Cerebellar nuclear complex (tissue), 1 donor: ENCODE results near the gene ZNF76.
"Not testable (repeated sequence)": the region's sequence is repeated elsewhere in the genome, so short reads cannot be mapped to it uniquely, and the experiment has no call there.

Experiments used
- DNase-seq, 2 experiments: peaks; one replicate each; lab custom pipeline; 2025; lab: John Stamatoyannopoulos, UW

The ZNF76 gene

DNA sequence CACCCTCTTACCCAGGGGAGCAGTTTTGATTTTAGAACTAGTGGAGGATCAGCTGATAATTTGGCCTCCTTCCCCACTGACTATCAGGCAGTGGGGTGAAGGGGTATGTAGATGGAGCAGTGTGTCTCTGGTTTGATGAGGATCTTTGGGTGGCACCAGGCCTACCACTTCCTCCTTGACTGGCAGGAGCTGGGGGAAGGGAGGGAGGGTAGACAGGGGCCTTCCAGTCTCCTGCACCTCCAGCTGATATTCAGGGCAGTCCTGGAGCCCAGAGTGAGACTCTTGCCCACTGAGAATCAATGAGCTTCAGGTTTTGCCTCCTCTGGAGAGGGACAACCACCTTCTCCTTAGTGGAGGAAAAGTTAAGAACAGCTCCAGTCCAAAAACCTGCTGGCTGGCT lies 41.3 kb downstream of the ZNF76 start:
- DNase-seq, result no peak

DNA sequence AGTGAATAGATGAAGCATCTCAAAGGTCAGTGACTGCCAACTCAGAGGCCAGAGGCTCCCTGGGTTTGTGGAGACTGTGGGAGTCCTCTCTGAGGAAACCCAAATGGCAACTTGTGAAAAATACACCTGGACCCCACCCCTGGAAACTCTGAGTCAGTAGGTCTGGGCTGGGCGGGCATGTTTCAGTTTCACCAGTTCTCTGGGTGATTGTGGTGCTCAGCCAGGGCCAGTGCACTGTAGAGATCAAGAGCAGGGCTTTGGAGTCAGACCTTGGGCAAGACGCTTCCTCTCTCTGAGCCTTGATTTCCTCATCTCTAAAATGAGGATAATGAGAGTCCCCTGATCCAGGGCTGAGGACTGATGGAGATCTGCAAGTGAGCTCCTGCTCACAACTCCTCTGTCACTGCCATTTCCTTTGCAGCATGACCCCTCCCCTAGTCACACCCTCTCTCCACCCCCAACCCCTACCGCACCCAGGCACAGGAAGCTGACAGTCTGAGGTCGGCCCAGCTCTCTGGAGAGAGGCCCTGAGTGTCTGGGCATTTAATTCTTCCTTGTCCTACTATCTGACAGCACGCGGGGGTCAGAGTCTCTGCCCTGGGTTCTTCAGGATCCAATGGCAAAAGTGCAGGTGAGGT lies 43.2 kb downstream of the ZNF76 start:
- no peak for DNase-seq

DNA sequence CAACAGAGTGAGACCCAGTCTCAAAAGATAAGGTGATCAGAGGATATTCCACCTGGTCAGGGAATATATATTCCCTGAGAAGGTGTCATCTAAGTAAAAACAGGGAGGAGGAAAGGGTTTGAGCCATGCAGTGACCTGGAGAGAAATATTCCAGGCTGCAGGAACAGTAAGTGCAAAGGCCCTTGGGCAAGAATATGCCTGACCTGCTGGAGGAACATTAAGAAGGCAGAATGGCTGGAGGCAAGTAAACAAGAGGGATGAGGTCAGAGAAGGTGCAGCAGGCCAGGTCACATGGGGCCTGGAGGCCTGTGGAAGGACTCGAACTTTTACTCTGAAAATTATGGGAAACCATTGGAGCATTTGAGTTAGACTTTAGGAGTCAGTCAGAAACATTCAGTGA lies 44.8 kb downstream of the ZNF76 start:
- no peak for DNase-seq

DNA sequence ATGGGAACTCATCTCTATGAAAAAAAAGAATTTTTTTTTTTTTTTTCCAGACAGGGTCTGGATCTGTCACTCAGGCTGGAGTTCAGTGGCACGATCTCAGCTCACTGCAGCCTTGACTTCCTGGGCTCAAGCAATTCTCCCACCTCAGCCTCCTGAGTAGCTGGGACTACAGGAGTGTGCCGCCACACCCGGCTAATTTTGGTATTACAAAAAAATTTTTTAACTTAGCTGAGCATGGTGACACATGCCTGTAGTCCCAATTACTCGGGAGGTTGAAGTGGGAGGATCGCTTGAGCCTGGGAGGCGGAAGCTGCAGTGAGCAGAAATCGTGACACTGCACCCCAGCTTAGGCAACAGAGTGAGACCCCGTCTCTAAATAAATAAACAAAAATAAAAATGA lies 45.6 kb downstream of the ZNF76 start:
- DNase-seq, result no peak

DNA sequence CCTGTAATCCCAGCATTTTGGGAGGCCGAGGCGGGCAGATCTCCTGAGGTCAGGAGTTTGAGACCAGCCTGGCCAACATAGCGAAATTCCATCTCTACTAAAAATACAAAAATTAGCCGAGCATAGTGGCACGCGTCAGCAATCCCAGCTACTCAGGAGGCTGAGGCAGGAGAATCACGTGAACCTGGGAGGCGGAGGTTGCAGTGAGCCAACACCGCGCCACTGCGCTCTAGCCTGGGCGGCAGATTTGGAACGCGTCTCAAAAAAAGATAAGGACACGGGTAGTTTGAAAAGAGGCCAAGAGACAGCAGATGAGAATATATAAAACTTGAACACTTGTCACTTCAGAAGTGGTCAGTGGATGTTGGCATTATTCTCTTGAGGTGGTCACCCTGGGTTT lies 47.6 kb downstream of the ZNF76 start:
- not testable (repeated sequence) for DNase-seq

DNA sequence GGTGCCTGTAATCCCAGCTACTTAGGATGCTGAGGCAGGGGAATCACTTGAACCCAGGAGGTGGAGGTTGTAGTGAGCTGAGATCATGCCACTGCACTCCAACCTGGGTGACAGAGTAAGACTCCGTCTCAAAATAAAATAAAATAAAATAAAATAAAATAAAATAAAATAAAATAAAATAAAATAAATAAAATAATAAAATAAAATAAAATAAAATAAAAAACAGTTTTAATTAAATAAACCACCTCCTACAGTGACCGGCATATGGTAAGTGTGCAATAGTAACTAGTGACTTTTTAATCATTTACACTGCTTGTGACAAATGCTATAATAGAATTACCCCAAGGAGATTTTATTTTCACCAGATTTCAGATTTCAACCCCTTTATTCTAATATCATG lies 49.0 kb downstream of the ZNF76 start:
- not testable (repeated sequence) for DNase-seq

DNA sequence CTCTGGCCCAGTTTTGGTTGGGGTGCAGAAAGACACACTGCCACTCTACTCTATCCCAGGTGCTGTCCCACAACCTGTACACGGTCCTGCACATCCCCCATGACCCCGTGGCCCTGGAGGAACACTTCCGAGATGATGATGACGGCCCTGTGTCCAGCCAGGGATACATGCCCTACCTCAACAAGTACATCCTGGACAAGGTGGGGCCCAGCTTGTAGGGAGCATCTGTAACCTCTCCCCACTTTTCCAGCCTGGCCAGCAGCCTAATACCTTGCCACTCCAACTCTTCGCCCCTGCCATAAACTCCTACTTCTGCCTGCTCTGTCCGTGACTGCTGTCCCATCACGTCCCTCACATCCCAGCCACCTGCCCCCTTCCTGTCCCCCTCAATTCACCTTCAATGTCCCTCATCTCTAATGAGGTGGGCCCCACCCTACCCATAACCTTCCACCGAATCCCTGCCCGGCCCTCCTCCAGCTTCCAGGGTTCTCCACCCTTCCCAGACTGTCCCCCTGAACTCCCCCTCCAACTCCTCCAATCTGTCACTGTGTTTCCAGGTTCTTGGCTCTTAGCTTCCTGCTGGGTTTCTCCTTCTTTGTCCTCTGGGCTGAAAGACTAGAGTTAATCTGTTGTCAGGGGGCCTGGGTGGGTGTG lies 50.2 kb downstream of the ZNF76 start:
- DNase-seq, result no peak

DNA sequence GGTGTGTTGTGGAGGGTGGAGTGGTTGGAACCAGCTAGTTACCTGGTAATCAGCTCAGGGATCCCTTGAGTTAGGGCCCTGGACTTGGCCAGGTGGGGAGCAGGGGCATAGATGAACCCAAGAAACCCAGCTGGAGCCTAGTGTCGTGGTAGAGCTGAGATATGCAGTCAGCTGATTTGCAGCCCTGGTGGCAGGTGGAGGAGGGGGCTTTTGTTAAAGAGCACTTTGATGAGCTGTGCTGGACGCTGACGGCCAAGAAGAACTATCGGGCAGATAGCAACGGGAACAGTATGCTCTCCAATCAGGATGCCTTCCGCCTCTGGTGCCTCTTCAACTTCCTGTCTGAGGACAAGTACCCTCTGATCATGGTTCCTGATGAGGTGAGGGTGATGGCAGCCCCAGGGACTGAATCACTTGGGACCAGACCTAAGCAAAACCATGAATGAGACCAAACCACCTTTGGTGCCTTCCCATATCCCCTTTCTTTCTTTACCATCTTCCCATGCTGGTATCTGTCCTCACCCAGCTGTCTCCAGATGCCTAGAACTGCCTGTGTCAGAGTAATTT lies 50.8 kb downstream of the ZNF76 start:
- no peak for DNase-seq

DNA sequence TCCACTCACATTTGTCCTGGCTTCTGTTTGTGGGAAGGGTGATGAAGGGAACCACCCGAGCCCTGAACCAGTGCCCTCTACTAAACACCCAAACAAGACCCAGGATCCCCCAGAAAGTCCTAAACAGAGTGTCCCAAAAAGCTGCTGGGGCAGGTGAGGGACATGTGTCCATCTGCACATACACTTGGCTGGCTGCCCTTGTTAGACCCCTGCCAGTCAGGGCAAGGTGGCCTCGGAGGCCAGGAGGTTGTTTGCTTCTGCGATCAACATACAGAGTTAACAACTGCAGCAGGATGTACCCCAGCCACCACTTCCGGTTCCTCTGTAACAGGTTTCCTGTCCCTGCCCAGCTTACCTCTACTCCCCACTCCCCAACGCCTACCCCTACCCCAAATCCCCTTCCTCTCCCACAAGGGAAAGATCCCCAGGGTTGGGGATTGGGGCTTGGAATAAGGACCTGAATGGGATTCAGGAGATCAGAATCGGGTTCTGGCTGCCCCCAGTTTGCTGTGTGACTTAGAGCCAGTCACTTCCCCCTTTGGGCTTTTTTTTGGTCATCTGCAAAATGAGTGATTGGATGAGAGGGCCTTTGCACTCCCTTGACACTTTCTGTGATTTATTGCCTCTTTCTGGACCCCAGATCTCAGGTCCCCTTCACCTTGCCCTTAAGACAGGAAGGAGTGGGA lies 52.0 kb downstream of the ZNF76 start:
- no peak for DNase-seq

DNA sequence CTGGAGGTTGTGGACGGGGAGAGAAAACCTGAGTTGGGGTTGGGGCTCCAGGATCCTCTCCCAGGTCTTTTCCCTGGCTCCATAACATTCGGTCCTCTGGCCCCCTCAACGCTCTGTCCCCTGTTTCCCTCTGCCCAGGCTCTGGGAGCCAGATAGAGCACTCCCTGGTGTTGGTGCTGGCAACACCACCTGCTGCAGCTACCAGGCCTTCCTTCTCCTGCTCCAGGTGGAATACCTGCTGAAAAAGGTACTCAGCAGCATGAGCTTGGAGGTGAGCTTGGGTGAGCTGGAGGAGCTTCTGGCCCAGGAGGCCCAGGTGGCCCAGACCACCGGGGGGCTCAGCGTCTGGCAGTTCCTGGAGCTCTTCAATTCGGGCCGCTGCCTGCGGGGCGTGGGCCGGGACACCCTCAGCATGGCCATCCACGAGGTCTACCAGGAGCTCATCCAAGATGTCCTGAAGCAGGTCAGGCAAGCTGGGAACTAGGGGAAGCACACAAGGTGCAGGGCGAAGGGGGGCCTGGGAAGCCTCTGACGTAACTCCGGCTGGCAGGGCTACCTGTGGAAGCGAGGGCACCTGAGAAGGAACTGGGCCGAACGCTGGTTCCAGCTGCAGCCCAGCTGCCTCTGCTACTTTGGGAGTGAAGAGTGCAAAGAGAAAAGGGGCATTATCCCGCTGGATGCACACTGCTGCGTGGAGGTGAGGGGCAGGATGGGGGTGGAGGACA lies 52.7 kb downstream of the ZNF76 start:
- DNase-seq, result no peak

DNA sequence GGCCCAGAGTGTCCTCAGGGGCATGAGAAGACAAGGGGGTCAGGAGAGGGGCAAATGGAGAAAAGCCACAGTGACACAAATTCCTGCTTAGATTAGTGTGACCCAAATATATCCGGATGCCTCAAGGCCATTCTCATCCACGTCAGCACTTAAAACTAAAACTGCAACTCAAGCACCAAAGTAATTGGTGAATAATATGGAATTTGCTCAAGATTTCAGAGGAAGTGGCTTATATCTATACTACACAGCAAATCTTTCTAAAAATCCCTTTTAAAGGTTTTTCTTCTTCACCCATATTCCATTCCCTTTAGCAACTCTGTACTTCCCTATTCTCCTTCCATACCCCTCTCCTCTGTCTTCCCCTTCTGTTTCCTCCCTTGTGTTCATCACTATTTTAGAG lies 53.3 kb downstream of the ZNF76 start:
- DNase-seq, result no peak

DNA sequence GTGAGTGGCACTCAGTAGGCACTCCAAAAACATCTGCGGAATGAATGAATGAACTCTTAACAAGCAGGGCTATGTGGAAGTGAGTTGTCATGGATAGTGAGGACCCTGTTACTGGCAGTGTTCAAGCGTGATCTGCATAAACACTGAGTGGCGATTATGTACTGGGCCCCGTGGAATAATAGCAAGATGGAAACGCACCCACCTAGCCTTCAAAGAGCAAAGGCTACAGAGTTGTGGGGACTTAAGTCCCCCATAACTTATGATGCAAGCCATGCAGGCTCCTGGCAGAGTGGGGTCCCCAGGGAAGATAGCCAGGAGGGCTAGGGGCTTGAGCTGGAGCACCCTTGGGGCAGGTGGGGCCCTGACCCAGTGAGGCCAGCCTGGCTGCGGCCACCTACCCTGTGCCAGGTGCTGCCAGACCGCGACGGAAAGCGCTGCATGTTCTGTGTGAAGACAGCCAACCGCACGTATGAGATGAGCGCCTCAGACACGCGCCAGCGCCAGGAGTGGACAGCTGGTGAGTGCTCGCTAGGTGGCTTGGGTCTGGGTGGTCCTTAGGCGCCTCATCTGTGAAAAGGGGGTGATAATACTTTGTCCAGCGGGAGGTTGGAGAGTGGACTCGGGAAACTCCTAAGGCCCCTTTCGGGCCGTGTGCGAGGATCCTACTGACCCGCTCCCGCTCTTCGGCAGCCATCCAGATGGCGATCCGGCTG lies 58.1 kb downstream of the ZNF76 start:
- no peak for DNase-seq

DNA sequence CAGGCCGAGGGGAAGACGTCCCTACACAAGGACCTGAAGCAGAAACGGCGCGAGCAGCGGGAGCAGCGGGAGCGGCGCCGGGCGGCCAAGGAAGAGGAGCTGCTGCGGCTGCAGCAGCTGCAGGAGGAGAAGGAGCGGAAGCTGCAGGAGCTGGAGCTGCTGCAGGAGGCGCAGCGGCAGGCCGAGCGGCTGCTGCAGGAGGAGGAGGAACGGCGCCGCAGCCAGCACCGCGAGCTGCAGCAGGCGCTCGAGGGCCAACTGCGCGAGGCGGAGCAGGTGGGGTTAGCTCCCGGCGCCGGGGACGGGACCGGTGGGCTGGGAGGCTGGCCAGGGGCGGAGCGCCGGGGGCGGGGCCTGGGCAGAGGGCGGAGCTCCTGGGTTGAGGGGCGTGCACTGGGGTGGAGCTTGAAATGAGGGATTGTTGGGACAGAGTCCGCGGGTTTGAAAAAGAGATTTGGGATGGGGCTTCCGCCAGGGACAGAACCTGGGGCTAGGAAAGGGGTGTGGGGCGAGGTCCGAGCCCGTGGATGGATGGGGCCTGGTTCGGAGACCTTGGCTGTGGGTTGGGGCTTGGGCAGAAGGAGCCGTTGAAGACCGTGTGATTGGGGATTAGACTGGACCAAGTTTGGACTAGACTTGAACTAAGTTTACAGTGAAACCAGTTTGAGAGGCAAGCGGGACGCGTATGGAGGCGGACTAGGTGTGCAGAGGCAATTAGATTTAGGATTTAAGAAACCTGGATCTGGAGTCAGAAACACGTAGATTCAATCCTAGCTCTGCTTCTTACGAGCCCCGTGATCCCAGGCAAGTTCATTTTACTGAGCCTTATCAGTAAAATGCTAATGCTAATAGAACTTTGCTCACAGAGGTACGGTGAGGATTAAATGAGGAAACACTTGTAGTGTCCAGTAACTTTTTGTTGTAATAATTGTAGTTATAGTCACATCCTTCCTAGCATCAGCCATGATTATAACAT lies 58.9 kb downstream of the ZNF76 start:
- peak in 1 of 2 experiments; percentile 46 for DNase-seq

DNA sequence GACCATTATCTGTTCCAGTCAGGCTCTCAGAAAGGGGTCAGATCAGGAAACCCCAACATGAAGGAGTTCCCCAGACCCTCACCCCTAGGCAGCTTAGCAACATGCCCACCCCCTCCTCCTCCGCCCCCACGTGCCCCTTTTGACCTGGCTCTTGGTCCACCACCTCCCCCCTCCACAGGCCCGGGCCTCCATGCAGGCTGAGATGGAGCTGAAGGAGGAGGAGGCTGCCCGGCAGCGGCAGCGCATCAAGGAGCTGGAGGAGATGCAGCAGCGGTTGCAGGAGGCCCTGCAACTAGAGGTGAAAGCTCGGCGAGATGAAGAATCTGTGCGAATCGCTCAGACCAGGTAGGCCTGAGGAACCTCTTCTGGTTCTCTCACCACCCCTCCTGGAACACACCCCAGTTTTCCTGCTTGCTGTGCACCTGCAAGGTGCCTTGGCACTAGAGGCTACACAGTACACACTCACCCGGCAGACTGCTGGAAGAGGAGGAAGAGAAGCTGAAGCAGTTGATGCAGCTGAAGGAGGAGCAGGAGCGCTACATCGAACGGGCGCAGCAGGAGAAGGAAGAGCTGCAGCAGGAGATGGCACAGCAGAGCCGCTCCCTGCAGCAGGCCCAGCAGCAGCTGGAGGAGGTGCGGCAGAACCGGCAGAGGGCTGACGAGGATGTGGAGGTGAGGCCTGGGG lies 60.0 kb downstream of the ZNF76 start:
- no peak for DNase-seq

DNA sequence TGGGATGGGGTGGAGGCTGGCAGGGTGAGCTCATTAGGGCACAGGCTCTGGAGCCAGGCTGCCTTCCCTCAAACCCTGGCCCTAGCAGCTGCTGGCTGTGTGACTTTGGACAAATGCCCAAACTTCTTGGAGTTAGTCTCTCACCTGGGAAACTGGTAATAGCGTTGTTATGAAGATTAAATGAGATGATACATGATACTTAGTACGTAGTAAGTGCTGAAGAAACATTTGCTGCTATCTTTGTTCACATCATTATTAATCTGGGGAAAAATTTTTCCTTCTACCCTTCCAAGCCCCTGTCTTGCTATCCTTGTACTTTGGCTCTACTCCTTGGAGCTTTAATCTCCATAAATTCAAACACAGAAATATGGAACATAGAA lies 60.5 kb downstream of the ZNF76 start:
- no peak for DNase-seq

DNA sequence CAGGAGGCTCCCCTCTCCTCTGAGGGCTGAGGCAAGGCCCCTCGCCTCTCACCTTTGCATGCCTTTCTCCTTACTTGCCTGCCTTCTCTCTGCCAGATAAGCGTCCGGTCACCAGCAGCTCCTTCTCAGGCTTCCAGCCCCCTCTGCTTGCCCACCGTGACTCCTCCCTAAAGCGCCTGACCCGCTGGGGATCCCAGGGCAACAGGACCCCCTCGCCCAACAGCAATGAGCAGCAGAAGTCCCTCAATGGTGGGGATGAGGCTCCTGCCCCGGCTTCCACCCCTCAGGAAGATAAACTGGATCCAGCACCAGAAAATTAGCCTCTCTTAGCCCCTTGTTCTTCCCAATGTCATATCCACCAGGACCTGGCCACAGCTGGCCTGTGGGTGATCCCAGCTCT lies 61.6 kb downstream of the ZNF76 start:
- DNase-seq, result no peak

DNA sequence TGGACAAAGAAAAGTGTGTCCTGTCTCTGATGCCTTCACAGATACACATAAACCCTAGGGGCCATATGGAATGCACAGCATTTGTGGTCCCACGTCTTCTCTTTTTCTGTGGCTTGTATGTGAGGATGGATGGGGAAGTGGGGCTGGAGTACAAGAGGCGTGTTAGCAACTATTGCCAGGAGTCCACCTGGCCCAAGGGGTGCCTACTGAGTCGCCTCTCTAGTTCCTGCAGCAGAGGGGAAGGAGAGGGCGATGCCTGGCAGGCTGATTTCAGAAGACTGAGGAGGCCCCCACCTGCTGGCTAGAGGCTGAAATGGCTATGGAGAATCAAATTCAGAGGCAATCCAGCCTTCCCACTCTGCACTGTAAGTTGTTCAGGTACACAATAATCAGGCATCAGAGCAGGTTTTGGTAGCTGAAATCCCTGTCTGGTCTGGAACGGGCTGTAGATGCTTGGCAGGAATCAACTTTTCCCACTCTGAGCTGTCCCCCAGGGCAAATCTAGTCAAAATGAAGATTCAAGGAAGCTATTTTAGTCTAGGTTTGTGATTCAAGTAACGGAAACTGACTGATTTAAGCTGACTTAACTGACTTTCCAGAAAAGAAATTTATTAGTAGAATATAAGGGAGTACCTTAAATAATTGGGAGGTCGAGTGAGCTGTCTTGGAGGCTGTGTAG lies 68.0 kb downstream of the ZNF76 start:
- no peak for DNase-seq

DNA sequence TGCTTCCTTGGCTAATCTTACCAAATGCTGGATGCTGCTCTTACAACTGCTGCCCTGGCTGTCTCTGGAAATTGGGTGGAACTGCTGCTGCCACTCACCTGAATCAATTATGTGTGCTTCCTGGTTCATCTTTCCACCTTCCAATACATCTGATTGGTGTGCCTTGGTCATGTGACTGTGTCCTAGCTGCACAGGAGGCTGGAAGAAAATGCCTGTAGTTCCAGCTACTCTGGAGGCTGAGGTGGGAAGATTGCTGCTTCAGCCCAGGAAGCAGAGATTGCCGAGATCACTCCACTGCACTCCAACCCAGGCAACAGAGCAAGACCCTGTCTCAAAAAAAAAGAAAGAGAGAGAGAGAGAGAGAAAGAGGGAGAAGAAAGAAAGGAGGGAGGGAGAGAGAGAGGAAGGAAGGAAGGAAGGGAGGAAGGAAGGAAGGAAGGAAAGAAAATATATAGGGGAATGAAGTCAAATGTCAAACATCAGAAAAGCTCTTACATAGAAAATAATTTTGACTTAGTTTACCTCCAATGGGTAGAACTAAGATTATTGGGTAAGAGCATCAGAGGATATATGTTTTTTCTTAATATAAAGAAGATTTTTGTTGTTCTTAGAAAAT lies 68.7 kb downstream of the ZNF76 start:
- no peak for DNase-seq

DNA sequence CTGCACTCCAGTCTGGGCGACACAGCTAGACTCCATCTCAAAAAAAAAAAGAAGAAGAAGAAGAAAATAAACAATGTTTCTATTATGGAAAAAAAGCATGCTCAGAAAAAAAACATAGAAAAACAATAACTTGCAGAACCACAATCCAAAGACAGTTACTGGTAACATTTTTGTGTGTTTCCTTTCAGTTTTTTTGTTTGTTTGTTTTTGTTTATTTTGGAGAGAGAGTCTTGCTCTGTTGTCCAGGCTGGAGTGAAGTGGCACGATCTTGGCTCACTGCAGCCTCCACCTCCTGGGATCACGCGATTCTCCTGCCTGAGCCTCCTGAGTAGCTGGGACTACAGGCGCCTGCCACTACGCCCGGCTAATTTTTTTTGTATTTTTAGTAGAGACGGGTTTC lies 69.4 kb downstream of the ZNF76 start:
- not testable (repeated sequence) for DNase-seq
